ENCODE measurements around the gene GAL. TPM values are rescaled to one million over a fixed set of nuclear protein-coding genes. Genes with fewer than 3 reads are reported as not detected.

The GAL gene
- total RNA-seq, 4 donors from 2014 or later = 1.2 TPM; not detected in 3

DNA sequence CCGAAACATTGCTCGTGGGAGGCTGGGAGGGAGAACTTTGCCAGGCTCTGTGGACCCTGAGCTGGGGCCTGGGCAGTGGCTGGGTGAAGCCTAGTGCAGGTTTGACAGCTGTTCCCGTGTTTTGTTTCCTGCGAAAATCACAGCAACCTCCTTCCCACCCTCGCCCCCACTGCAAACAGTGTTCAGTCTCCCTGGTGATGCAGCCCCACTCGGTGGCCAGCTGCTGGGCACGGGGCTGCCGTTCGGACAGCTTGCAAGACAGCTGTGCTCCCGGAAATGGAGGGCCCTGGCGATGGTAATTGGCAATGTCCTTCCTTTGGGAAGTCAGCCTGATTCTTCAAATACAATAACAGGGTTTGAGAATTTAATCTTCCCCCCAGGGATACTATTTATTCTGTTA lies 10.4 kb upstream of the GAL start:
- H3K36me3 ChIP-seq = no peaks in the 10 kb centered on the region
- H3K4me3 ChIP-seq = no peak overlapping the region
- no peaks in the 10 kb centered on the region for H3K4me1 ChIP-seq
- no peak overlapping the region for H3K27ac ChIP-seq
- DNase-seq = peak in 1 of 3 donors; percentile 18
- H3K9me3 ChIP-seq = peaks cover 0 to 5% (median 0%) of the 10 kb centered on the region in 4 donors
- H3K27me3 ChIP-seq = no peaks in the 10 kb centered on the region
- no peak for TF ChIP-seq POLR2A (IDR thresholded peaks at IDR 0.05)
- TF ChIP-seq, protein P1, sequence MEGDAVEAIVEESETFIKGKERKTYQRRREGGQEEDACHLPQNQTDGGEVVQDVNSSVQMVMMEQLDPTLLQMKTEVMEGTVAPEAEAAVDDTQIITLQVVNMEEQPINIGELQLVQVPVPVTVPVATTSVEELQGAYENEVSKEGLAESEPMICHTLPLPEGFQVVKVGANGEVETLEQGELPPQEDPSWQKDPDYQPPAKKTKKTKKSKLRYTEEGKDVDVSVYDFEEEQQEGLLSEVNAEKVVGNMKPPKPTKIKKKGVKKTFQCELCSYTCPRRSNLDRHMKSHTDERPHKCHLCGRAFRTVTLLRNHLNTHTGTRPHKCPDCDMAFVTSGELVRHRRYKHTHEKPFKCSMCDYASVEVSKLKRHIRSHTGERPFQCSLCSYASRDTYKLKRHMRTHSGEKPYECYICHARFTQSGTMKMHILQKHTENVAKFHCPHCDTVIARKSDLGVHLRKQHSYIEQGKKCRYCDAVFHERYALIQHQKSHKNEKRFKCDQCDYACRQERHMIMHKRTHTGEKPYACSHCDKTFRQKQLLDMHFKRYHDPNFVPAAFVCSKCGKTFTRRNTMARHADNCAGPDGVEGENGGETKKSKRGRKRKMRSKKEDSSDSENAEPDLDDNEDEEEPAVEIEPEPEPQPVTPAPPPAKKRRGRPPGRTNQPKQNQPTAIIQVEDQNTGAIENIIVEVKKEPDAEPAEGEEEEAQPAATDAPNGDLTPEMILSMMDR (IDR thresholded peaks at IDR 0.05) = no peak

DNA sequence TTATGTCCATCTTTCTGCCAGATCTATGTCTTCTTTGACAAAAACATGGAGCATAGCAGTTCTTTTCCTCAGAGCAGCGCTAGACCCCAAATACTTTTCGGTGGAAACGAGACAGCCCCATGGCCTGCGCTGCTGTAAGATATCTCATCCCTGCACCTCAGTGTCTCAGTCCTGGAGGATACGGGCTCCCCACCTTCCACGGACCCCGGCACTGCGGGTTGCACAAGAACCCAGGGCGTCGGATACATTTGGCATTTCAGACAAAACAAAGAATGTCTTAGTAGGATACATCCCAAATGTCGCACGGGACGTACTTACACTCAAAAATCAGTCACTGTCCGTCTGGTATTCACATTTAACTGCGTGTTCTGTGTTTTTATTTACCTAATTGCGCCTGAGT lies 9.9 kb upstream of the GAL start:
- no peaks in the 10 kb centered on the region for H3K27me3 ChIP-seq
- H3K27ac ChIP-seq = no peak overlapping the region
- H3K4me1 ChIP-seq = no peaks in the 10 kb centered on the region
- peak in 1 of 3 donors; percentile 15 for DNase-seq
- H3K9me3 ChIP-seq = peaks cover 0 to 5% (median 0%) of the 10 kb centered on the region in 4 donors
- TF ChIP-seq, protein P1 (IDR thresholded peaks at IDR 0.05) = no peak
- TF ChIP-seq POLR2A (IDR thresholded peaks at IDR 0.05) = no peak
- H3K36me3 ChIP-seq = no peaks in the 10 kb centered on the region
- H3K4me3 ChIP-seq = no peak overlapping the region

DNA sequence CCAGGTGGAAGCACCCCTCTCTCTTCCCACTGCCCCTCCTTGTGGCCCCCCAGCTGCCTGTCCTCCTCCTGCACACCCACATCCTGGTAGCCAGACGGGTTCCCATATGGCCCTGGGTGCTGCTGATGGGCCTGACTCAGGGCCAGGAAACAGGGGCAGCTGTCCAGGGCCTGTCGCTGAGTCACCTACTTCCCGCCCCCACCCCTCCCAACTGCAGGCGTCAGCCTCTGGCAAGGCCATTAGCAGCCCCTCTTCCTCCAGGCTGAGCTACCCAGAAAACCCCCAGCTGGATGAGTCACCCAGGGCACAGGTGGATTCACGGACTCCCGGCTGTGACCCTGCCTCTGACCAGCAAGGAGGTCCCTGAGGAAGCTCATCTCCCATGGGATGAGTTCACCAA lies 6.9 kb upstream of the GAL start:
- H3K4me1 ChIP-seq = no peaks in the 10 kb centered on the region
- H3K27me3 ChIP-seq = no peaks in the 10 kb centered on the region
- H3K9me3 ChIP-seq = peaks cover 0 to 5% (median 0%) of the 10 kb centered on the region in 4 donors
- TF ChIP-seq, protein P1 (IDR thresholded peaks at IDR 0.05) = no peak
- no peak for TF ChIP-seq POLR2A (IDR thresholded peaks at IDR 0.05)
- H3K27ac ChIP-seq = no peak overlapping the region
- DNase-seq = no peak
- H3K4me3 ChIP-seq = no peak overlapping the region
- no peaks in the 10 kb centered on the region for H3K36me3 ChIP-seq

DNA sequence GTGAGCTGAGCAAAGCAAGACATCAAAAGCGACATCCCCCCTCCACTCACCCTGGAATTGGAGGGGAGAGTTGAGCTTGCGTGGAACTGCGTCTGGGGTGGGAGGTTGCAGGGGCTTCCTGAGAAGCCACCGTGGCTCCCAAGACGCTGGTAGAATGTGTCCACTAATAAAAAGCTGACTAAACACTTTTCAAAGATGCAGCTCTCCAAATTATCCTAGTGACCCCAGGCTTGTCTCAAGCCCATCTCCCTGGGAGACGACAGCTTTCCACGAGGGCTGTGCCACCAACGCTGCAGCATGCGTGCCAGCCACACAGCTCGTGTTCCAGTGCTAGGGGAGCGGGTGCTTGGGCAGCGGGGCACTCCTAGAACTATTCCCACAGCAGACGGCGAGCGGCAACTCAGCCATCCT lies 6.3 kb upstream of the GAL start:
- H3K27me3 ChIP-seq = no peaks in the 10 kb centered on the region
- no peak for TF ChIP-seq POLR2A (IDR thresholded peaks at IDR 0.05)
- TF ChIP-seq, protein P1 (IDR thresholded peaks at IDR 0.05) = no peak
- no peaks in the 10 kb centered on the region for H3K4me1 ChIP-seq
- no peak overlapping the region for H3K4me3 ChIP-seq
- peaks cover 0 to 5% (median 0%) of the 10 kb centered on the region in 4 donors for H3K9me3 ChIP-seq
- no peaks in the 10 kb centered on the region for H3K36me3 ChIP-seq
- no peak overlapping the region for H3K27ac ChIP-seq
- DNase-seq = peak in 1 of 3 donors; percentile 27

DNA sequence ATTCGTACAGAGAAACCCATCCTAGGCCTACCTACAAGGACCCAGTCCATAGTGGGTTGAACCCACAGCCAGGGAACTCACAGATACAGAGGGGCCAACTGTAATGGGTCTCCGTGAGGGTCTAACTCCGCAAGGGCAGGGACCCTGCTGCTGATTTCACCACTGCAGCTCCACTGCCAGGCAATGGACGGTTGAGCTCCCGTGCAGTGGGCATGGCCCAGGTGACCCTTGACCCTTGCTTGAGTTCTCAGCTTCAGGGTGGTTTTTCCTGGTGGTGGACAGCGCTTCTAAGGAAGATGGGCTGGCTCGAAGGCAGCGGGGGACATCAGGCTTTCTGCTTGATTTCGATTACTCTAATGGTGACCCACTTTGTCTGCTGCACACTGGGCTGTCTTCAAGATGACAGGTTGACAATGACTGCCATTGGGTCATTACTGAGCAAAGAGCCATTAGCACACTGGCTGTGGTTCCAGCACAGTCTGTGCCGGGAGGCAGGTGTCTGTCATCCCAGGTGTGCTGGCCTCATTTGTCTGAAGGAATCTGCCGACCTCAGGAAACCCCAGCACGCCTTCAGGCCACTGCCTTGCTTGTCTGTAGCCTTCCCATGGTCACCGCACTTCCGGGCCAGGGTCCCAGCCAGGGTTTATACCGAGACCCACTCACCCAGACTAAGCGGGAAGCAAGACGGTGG lies 3.7 kb upstream of the GAL start:
- no peak for TF ChIP-seq POLR2A (IDR thresholded peaks at IDR 0.05)
- TF ChIP-seq, protein P1 (IDR thresholded peaks at IDR 0.05) = no peak
- Histone ChIP-seq H3K27ac (no peak overlapping the region), H3K9me3 (no peaks in the 10 kb centered on the region), H3K27me3 (peaks cover 0 to 19% of the 10 kb centered on the region in 2 donors), H3K4me3 (no peak overlapping the region), H3K4me1 (peaks cover 0 to 14% (median 5%) of the 10 kb centered on the region in 4 donors), H3K36me3 (no peaks in the 10 kb centered on the region)
- peak in 1 of 3 donors; percentile 25 for DNase-seq

Data from Peyer's patch (tissue), 4 donors.